Nephron (organoid): ENCODE results near the gene CHRNG.
A peak's percentile ranks its signal among the peaks of the same experiment; 100 is the strongest.

Experiments used
- H3K27ac Mint-ChIP-seq, 3 experiments: 2 replicates each; pipeline ENCODE4 v1.8.0; 2020; ENCODE audit warnings: mixed read lengths in 3 of 3, mild to moderate bottlenecking in 2 of 3, moderate library complexity in 1 of 3
- H3K27me3 Mint-ChIP-seq: 2 replicates; pipeline ENCODE4 v1.8.0; 2021; ENCODE audit warnings: low read depth, mild to moderate bottlenecking, moderate library complexity, mixed read lengths
- H3K36me3 Mint-ChIP-seq: 2 replicates; pipeline ENCODE4 v1.8.0; 2020; ENCODE audit warnings: low read depth, mixed read lengths
- H3K4me1 Mint-ChIP-seq: 2 replicates; pipeline ENCODE4 v1.8.0; 2020; ENCODE audit warnings: mixed read lengths
- H3K4me3 Mint-ChIP-seq, 3 experiments: 2 replicates each; pipeline ENCODE4 v1.8.0; 2020; ENCODE audit warnings: mild to moderate bottlenecking in 3 of 3, mixed read lengths in 3 of 3, moderate library complexity in 2 of 3
- H3K9me3 Mint-ChIP-seq: 2 replicates; pipeline ENCODE4 v1.8.0; 2020; ENCODE audit warnings: mixed read lengths
- CTCF ChIP-seq, 3 experiments: fragments of 200-600 bp; sonication (generic); IDR thresholded peaks; one replicate each; pipeline ENCODE4 v1.5.0; 2021; ENCODE audit warnings: antibody characterized with exemption in 3 of 3; ENCODE audit not compliant: unreplicated experiment in 3 of 3

CHRNG gene

GRCh38 chr2:232573042-232573441 lies 33.5 kb downstream of the CHRNG start:
- no peak for TF ChIP-seq CTCF (IDR thresholded peaks at IDR 0.05; ENCODE audit: unreplicated experiment in 3 of 3)
- no peaks in the 10 kb centered on the region for H3K27me3 Mint-ChIP-seq
- no peaks in the 10 kb centered on the region for H3K9me3 Mint-ChIP-seq
- peaks cover 63% of the 10 kb centered on the region for H3K36me3 Mint-ChIP-seq
- peak overlapping the region; percentile 71 to 90 (median 87) for H3K27ac Mint-ChIP-seq
- peaks cover 67% of the 10 kb centered on the region for H3K4me1 Mint-ChIP-seq
- no peak overlapping the region for H3K4me3 Mint-ChIP-seq

- Mint-ChIP-seq H3K27me3 (no peaks in the 10 kb centered on the region), H3K9me3 (no peaks in the 10 kb centered on the region), H3K4me3 (no peak overlapping the region), H3K36me3 (peaks cover 58% of the 10 kb centered on the region), H3K27ac (peak overlapping the region; percentile 49 to 90 (median 87)), H3K4me1 (peaks cover 74% of the 10 kb centered on the region)
- TF ChIP-seq CTCF (IDR thresholded peaks at IDR 0.05; ENCODE audit: unreplicated experiment in 3 of 3): no peak
Observed at GRCh38 chr2:232573771-232574435, 34.4 kb downstream of the CHRNG start.

- Mint-ChIP-seq H3K4me3 (no peak overlapping the region), H3K4me1 (peaks cover 71% of the 10 kb centered on the region), H3K9me3 (no peaks in the 10 kb centered on the region), H3K27ac (peak overlapping the region; percentile 49 to 90 (median 87)), H3K36me3 (peaks cover 51% of the 10 kb centered on the region), H3K27me3 (no peaks in the 10 kb centered on the region)
- no peak for TF ChIP-seq CTCF (IDR thresholded peaks at IDR 0.05; ENCODE audit: unreplicated experiment in 3 of 3)
Observed at GRCh38 chr2:232574674-232575403, 35.3 kb downstream of the CHRNG start.

GRCh38 chr2:232575404-232575746 lies 35.9 kb downstream of the CHRNG start:
- Mint-ChIP-seq H3K4me3 (no peak overlapping the region), H3K4me1 (peaks cover 68% of the 10 kb centered on the region)
- no peak for TF ChIP-seq CTCF (IDR thresholded peaks at IDR 0.05; ENCODE audit: unreplicated experiment in 3 of 3)

GRCh38 chr2:232576995-232577394 lies 37.5 kb downstream of the CHRNG start:
- Mint-ChIP-seq H3K4me1 (peaks cover 54% of the 10 kb centered on the region), H3K9me3 (no peaks in the 10 kb centered on the region), H3K36me3 (peaks cover 50% of the 10 kb centered on the region), H3K4me3 (no peak overlapping the region), H3K27me3 (no peaks in the 10 kb centered on the region), H3K27ac (peak overlapping the region; percentile 4 to 88 (median 47))
- no peak for TF ChIP-seq CTCF (IDR thresholded peaks at IDR 0.05; ENCODE audit: unreplicated experiment in 3 of 3)

More at GRCh38 chr2:232575404-232575746, 35.9 kb downstream of the CHRNG start:
- Mint-ChIP-seq H3K36me3 (peaks cover 50% of the 10 kb centered on the region), H3K27me3 (no peaks in the 10 kb centered on the region), H3K27ac (peak overlapping the region; percentile 44 to 90 (median 87)), H3K9me3 (no peaks in the 10 kb centered on the region)
